Measurements from ENCODE around the gene UBALD2. TPM values are rescaled to one million over a fixed set of nuclear protein-coding genes. Genes with fewer than 3 reads are reported as not detected.

Gene UBALD2
- total RNA-seq, 1 experiment from 2014 or later = 30.3 TPM

DNA sequence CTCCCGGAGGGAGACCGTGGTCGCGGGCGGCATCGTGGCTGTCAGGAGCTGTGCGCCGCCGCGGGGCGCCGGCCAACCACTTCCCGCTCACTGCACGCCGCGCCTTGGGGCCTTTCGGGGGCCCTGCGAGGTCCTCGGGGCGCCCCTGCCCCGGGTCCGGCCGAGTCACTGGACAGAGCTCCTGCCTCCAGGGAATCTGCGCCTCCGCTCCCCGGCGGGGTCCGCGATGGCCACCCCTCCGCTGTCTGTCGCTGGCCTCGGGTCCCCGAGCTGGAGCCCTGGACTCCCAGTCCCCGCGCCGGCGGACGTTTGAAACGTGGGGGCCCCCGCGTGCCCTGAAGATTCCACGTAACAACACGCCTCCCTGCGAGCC lies 42.8 kb downstream of the UBALD2 start, which contains the start of gene QRICH2:
QRICH2 (minus strand) TSS at position 311 of the 373 bp plus-strand sequence; CDS start at position 33, 278 bp downstream.
- Mint-ChIP-seq H3K36me3 (peaks cover 16% of the 10 kb centered on the region; the same call in 1 of the 2 replicates), H3K9me3 (no peaks in the 10 kb centered on the region), H3K27ac (no peak within 1 kb of the TSS), H3K4me1 (no peaks in the 10 kb centered on the region), H3K4me3 (no peak within 1 kb of the TSS), H3K27me3 (ENCODE audit: low read depth) (no peaks in the 10 kb centered on the region)
- ChIA-PET CTCF (interaction anchor here (1.2 to 3.7 kb wide), 4 partner anchors 83 to 294 kb away, joined by 3 to 22 read pairs (median 3); no protein-coding TSS in a partner anchor), POLR2A (no interaction called here)
- no peak for ATAC-seq
- TF ChIP-seq ATF1 (CRISPR knock-in tag; IDR thresholded peaks at IDR 0.05) (no peak), ZNF138 (CRISPR knock-in tag; conservative IDR thresholded peaks at IDR 0.05) (no peak), ZNF396 (CRISPR knock-in tag; IDR thresholded peaks at IDR 0.05; ENCODE audit: borderline replicate concordance) (no peak), PRRX2 (CRISPR knock-in tag; IDR thresholded peaks at IDR 0.05) (no peak), FOXJ3 (CRISPR knock-in tag; IDR thresholded peaks at IDR 0.05; ENCODE audit: borderline replicate concordance) (no peak), JAZF1 (CRISPR knock-in tag; IDR thresholded peaks at IDR 0.05) (no peak)
- DNase-seq (ENCODE audit: low spot score) = no peak

GRCh38 chr17:76309461-76309860 lies 44.3 kb downstream of the UBALD2 start:
- H3K4me1 Mint-ChIP-seq = no peaks in the 10 kb centered on the region
- POLR2A ChIA-PET = no interaction called here
- no peak overlapping the region for H3K4me3 Mint-ChIP-seq
- DNase-seq (ENCODE audit: low spot score) = no peak
- peaks cover 27% of the 10 kb centered on the region for H3K36me3 Mint-ChIP-seq
- no peaks in the 10 kb centered on the region for H3K9me3 Mint-ChIP-seq
- no peaks in the 10 kb centered on the region for H3K27me3 Mint-ChIP-seq (ENCODE audit: low read depth)
- ATAC-seq = no peak
- TF ChIP-seq, protein P1, sequence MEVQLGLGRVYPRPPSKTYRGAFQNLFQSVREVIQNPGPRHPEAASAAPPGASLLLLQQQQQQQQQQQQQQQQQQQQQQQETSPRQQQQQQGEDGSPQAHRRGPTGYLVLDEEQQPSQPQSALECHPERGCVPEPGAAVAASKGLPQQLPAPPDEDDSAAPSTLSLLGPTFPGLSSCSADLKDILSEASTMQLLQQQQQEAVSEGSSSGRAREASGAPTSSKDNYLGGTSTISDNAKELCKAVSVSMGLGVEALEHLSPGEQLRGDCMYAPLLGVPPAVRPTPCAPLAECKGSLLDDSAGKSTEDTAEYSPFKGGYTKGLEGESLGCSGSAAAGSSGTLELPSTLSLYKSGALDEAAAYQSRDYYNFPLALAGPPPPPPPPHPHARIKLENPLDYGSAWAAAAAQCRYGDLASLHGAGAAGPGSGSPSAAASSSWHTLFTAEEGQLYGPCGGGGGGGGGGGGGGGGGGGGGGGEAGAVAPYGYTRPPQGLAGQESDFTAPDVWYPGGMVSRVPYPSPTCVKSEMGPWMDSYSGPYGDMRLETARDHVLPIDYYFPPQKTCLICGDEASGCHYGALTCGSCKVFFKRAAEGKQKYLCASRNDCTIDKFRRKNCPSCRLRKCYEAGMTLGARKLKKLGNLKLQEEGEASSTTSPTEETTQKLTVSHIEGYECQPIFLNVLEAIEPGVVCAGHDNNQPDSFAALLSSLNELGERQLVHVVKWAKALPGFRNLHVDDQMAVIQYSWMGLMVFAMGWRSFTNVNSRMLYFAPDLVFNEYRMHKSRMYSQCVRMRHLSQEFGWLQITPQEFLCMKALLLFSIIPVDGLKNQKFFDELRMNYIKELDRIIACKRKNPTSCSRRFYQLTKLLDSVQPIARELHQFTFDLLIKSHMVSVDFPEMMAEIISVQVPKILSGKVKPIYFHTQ (CRISPR knock-in tag; IDR thresholded peaks at IDR 0.05) = no peak
- TF ChIP-seq ZNF425 (CRISPR knock-in tag; conservative IDR thresholded peaks at IDR 0.05) = no peak
- no peak for TF ChIP-seq CREB1 (CRISPR knock-in tag; IDR thresholded peaks at IDR 0.05)
- no peak for TF ChIP-seq CREM (CRISPR knock-in tag; IDR thresholded peaks at IDR 0.05)
- no peak for TF ChIP-seq NR1H2 (CRISPR knock-in tag; IDR thresholded peaks at IDR 0.05)
- TF ChIP-seq TP53 (CRISPR knock-in tag; IDR thresholded peaks at IDR 0.05) = no peak
- TF ChIP-seq ZNF219 (CRISPR knock-in tag; IDR thresholded peaks at IDR 0.05; ENCODE audit: borderline replicate concordance) = no peak
- no peak for TF ChIP-seq HMGA2 (CRISPR knock-in tag; IDR thresholded peaks at IDR 0.05)
- TF ChIP-seq, protein P2, sequence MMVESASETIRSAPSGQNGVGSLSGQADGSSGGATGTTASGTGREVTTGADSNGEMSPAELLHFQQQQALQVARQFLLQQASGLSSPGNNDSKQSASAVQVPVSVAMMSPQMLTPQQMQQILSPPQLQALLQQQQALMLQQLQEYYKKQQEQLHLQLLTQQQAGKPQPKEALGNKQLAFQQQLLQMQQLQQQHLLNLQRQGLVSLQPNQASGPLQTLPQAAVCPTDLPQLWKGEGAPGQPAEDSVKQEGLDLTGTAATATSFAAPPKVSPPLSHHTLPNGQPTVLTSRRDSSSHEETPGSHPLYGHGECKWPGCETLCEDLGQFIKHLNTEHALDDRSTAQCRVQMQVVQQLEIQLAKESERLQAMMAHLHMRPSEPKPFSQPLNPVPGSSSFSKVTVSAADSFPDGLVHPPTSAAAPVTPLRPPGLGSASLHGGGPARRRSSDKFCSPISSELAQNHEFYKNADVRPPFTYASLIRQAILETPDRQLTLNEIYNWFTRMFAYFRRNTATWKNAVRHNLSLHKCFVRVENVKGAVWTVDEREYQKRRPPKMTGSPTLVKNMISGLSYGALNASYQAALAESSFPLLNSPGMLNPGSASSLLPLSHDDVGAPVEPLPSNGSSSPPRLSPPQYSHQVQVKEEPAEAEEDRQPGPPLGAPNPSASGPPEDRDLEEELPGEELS (CRISPR knock-in tag; IDR thresholded peaks at IDR 0.05) = no peak
- no peak for TF ChIP-seq USF2 (CRISPR knock-in tag; IDR thresholded peaks at IDR 0.05)
- no peak for TF ChIP-seq NR3C1 (CRISPR knock-in tag; conservative IDR thresholded peaks at IDR 0.05; ENCODE audit: low read depth)
- TF ChIP-seq AFF4 (CRISPR knock-in tag; IDR thresholded peaks at IDR 0.05; ENCODE audit: borderline replicate concordance) = no peak
- TF ChIP-seq GABPB1 (CRISPR knock-in tag; IDR thresholded peaks at IDR 0.05) = no peak
- no peak for TF ChIP-seq ZNF416 (CRISPR knock-in tag; IDR thresholded peaks at IDR 0.05)
- no peak for TF ChIP-seq CDX4 (CRISPR knock-in tag; IDR thresholded peaks at IDR 0.05; ENCODE audit: borderline replicate concordance)
- H3K27ac Mint-ChIP-seq = no peak overlapping the region
- CTCF ChIA-PET = interaction anchor here (1.1 to 3.7 kb wide), 2 partner anchors 30 to 89 kb away, joined by 3 to 22 read pairs; no protein-coding TSS in a partner anchor
